Mesendoderm (in vitro differentiated cells): Measurements from ENCODE around the gene TUBGCP4. TPM values are rescaled to one million over a fixed set of nuclear protein-coding genes. Genes with fewer than 3 reads are reported as not detected.

ENCODE experiments used
- DNase-seq: peaks from one replicate; pipeline ENCODE4 v3.0.0; 2013
- H2AK5ac ChIP-seq: 2 replicates; pipeline ENCODE4 v1.6.1; 2013; ENCODE audit warnings: low read length, inconsistent platforms
- H2BK120ac ChIP-seq: 2 replicates; pipeline ENCODE4 v1.6.1; 2013; ENCODE audit warnings: low read depth, mild to moderate bottlenecking, low read length, moderate library complexity, mixed read lengths
- H2BK15ac ChIP-seq: replicated peaks from 2 replicates; pipeline ENCODE4 v1.6.1; 2013; ENCODE audit warnings: low read depth, mild to moderate bottlenecking, moderate library complexity
- H2BK5ac ChIP-seq: 2 replicates; pipeline ENCODE4 v1.6.1; 2013; ENCODE audit warnings: low read length, inconsistent platforms
- H3K18ac ChIP-seq: 2 replicates; pipeline ENCODE4 v1.6.1; 2013; ENCODE audit warnings: mild to moderate bottlenecking, low read length, mixed read lengths
- H3K23ac ChIP-seq: one replicate; pipeline ENCODE4 v1.6.1; 2013; ENCODE audit warnings: low read length
- H3K27ac ChIP-seq: 2 replicates; pipeline ENCODE4 v1.5.1; 2013; ENCODE audit warnings: low read depth, mild to moderate bottlenecking, inconsistent platforms, low read length, moderate library complexity
- H3K27me3 ChIP-seq: 2 replicates; pipeline ENCODE4 v1.6.1; 2013; ENCODE audit warnings: low read length, control low read depth, mild to moderate bottlenecking, inconsistent platforms; ENCODE audit not compliant: insufficient read depth, poor library complexity
- H3K36me3 ChIP-seq: 2 replicates; pipeline ENCODE4 v1.6.1; 2013; ENCODE audit warnings: low read length, inconsistent platforms; ENCODE audit not compliant: control insufficient read depth, insufficient read depth
- H3K4ac ChIP-seq: one replicate; pipeline ENCODE4 v1.6.1; 2013; ENCODE audit warnings: low read depth, mild to moderate bottlenecking, low read length, moderate library complexity
- H3K4me1 ChIP-seq: 2 replicates; pipeline ENCODE4 v1.6.1; 2013; ENCODE audit warnings: low read depth, low read length, inconsistent platforms; ENCODE audit not compliant: control insufficient read depth
- H3K4me2 ChIP-seq: 2 replicates; pipeline ENCODE4 v1.6.1; 2013; ENCODE audit warnings: low read length
- H3K4me3 ChIP-seq: 2 replicates; pipeline ENCODE4 v1.5.1; 2013; ENCODE audit warnings: mild to moderate bottlenecking, low read length
- H3K56ac ChIP-seq: one replicate; pipeline ENCODE4 v1.6.1; 2013; ENCODE audit warnings: low read length
- H3K79me1 ChIP-seq: 2 replicates; pipeline ENCODE4 v1.6.1; 2013; ENCODE audit warnings: low read length, inconsistent platforms
- H3K79me2 ChIP-seq: 2 replicates; pipeline ENCODE4 v1.6.1; 2013; ENCODE audit warnings: mild to moderate bottlenecking, low read length; ENCODE audit not compliant: control insufficient read depth, insufficient read depth
- H3K9ac ChIP-seq: 2 replicates; pipeline ENCODE4 v1.6.1; 2013; ENCODE audit warnings: low read length, inconsistent platforms
- H4K5ac ChIP-seq: one replicate; pipeline ENCODE4 v1.6.1; 2013; ENCODE audit warnings: low read length
- H4K8ac ChIP-seq: one replicate; pipeline ENCODE4 v1.6.1; 2013; ENCODE audit warnings: low read depth, mild to moderate bottlenecking, control low read depth, low read length, moderate library complexity
- WGBS: extraction: QIAGEN DNeasy Blood & Tissue Kit; methylation state at CpG from one replicate; pipeline ENCODE4 v1.1.7; 2013; ENCODE audit warnings: low lambda C conversion rate, missing lambda C conversion rate; ENCODE audit not compliant: insufficient coverage; ENCODE audit errors: extremely low coverage; 5-methylcytosine and 5-hydroxymethylcytosine counted together
- polyA plus RNA-seq, 2 experiments: library from polyadenylated mRNA; stranded (reverse); fragments of 200-250 nt; gene quantifications; one replicate each; pipeline ENCODE4 v1.2.3, GENCODE V29; 2013

TUBGCP4 gene
- 12.0 TPM for polyA plus RNA-seq (2013, experiment 1 of 2)
- polyA plus RNA-seq (2013, experiment 2 of 2) = 11.8 TPM

GRCh38 chr15:43370975-43371974 lies at the start of gene TUBGCP4, which contains the start of gene ZSCAN29:
TSS of gene TUBGCP4 (plus strand) at chr15:43371101. CDS start at chr15:43371355, 254 bp downstream.
TSS of gene ZSCAN29 (minus strand) at chr15:43371043. CDS start at chr15:43369913, 1,130 bp downstream.
- Histone ChIP-seq H3K4me3 (peak within 1 kb of the TSS; percentile 98), H2AK5ac (no peak within 1 kb of the TSS), H3K79me2 (peaks cover 19% of the 10 kb centered on the region), H2BK5ac (no peak within 1 kb of the TSS), H3K4ac (peak within 1 kb of the TSS; percentile 77), H3K18ac (peak within 1 kb of the TSS; percentile 88), H4K5ac (no peak within 1 kb of the TSS), H3K79me1 (peaks cover 22% of the 10 kb centered on the region), H3K27ac (peak within 1 kb of the TSS; percentile 77), H3K27me3 (no peaks in the 10 kb centered on the region), H2BK15ac (no peak within 1 kb of the TSS), H4K8ac (no peak within 1 kb of the TSS), H3K23ac (peak within 1 kb of the TSS; percentile 57), H3K56ac (peak within 1 kb of the TSS; percentile 95), H3K4me1 (peaks cover 6% of the 10 kb centered on the region), H2BK120ac (no peak within 1 kb of the TSS), H3K9ac (peak within 1 kb of the TSS; percentile 90), H3K4me2 (peak within 1 kb of the TSS; percentile 99), H3K36me3 (peaks cover 2% of the 10 kb centered on the region)
- peak; percentile 93 for DNase-seq
- WGBS = no CpG with 5 or more reads among the region's 66 CpGs

GRCh38 chr15:43325039-43325684 lies 45.7 kb upstream of the TUBGCP4 start:
- Histone ChIP-seq H3K79me1 (peaks cover 11% of the 10 kb centered on the region), H3K4ac (no peak overlapping the region), H3K4me1 (peaks cover 8% of the 10 kb centered on the region), H2BK5ac (no peak overlapping the region), H3K36me3 (no peaks in the 10 kb centered on the region), H3K27ac (no peak overlapping the region), H4K8ac (no peak overlapping the region), H4K5ac (no peak overlapping the region), H2BK15ac (no peak overlapping the region), H2BK120ac (no peak overlapping the region), H3K56ac (no peak overlapping the region), H3K4me3 (no peak overlapping the region), H3K79me2 (peaks cover 15% of the 10 kb centered on the region), H3K23ac (no peak overlapping the region), H3K18ac (no peak overlapping the region), H3K4me2 (no peak overlapping the region), H3K9ac (no peak overlapping the region), H3K27me3 (no peaks in the 10 kb centered on the region), H2AK5ac (no peak overlapping the region)
- DNase-seq = no peak
- no CpG with 5 or more reads among the region's 6 CpGs for WGBS

- Histone ChIP-seq H3K56ac (peak overlapping the region; percentile 95), H3K4me1 (peaks cover 10% of the 10 kb centered on the region), H2BK120ac (no peak overlapping the region), H3K79me2 (peaks cover 15% of the 10 kb centered on the region), H3K36me3 (no peaks in the 10 kb centered on the region), H2BK15ac (no peak overlapping the region), H3K4ac (peak overlapping the region; percentile 82), H2BK5ac (peak overlapping the region; percentile 49), H3K27ac (peak overlapping the region; percentile 90), H4K8ac (no peak overlapping the region), H3K4me2 (peak overlapping the region; percentile 85), H3K4me3 (peak overlapping the region; percentile 57), H4K5ac (no peak overlapping the region), H3K23ac (peak overlapping the region; percentile 51), H3K9ac (peak overlapping the region; percentile 88), H2AK5ac (no peak overlapping the region), H3K27me3 (no peaks in the 10 kb centered on the region), H3K18ac (peak overlapping the region; percentile 80), H3K79me1 (peaks cover 11% of the 10 kb centered on the region)
- DNase-seq = peak; percentile 70
- no CpG with 5 or more reads among the region's 38 CpGs for WGBS
Measured at GRCh38 chr15:43329217-43329959, 41.5 kb upstream of the TUBGCP4 start.

GRCh38 chr15:43329960-43330779 lies 40.7 kb upstream of the TUBGCP4 start, which contains the start of gene LCMT2:
TSS of gene LCMT2 (minus strand) at chr15:43330573. CDS start at chr15:43330489, 84 bp downstream.
- H3K27ac ChIP-seq = peak within 1 kb of the TSS; percentile 90
- WGBS = no CpG with 5 or more reads among the region's 86 CpGs

GRCh38 chr15:43330780-43331087 lies 40.2 kb upstream of the TUBGCP4 start:
- Histone ChIP-seq H3K4me3 (peak overlapping the region; percentile 87), H3K4me1 (peaks cover 10% of the 10 kb centered on the region), H3K4ac (no peak overlapping the region), H2AK5ac (no peak overlapping the region), H3K27me3 (no peaks in the 10 kb centered on the region), H3K9ac (peak overlapping the region; percentile 89), H3K23ac (peak overlapping the region; percentile 50), H4K8ac (no peak overlapping the region), H4K5ac (peak overlapping the region; percentile 29), H3K18ac (no peak overlapping the region), H3K56ac (peak overlapping the region; percentile 92), H2BK120ac (no peak overlapping the region), H2BK5ac (no peak overlapping the region), H2BK15ac (no peak overlapping the region), H3K4me2 (peak overlapping the region; percentile 73), H3K36me3 (no peaks in the 10 kb centered on the region), H3K79me2 (peaks cover 15% of the 10 kb centered on the region), H3K79me1 (peaks cover 11% of the 10 kb centered on the region), H3K27ac (no peak overlapping the region)
- DNase-seq = no peak
- no CpG with 5 or more reads among the region's 7 CpGs for WGBS

More at GRCh38 chr15:43329960-43330779, 40.7 kb upstream of the TUBGCP4 start, which contains the start of gene LCMT2:
- H3K4me1 ChIP-seq = peaks cover 10% of the 10 kb centered on the region
- DNase-seq = peak; percentile 99
- peak within 1 kb of the TSS; percentile 82 for H3K4ac ChIP-seq
- H3K23ac ChIP-seq = peak within 1 kb of the TSS; percentile 51
- no peak within 1 kb of the TSS for H4K8ac ChIP-seq
- H4K5ac ChIP-seq = peak within 1 kb of the TSS; percentile 29
- H3K4me3 ChIP-seq = peak within 1 kb of the TSS; percentile 87
- no peaks in the 10 kb centered on the region for H3K36me3 ChIP-seq
- H2BK120ac ChIP-seq = no peak within 1 kb of the TSS
- no peak within 1 kb of the TSS for H2AK5ac ChIP-seq
- peaks cover 15% of the 10 kb centered on the region for H3K79me2 ChIP-seq
- H3K56ac ChIP-seq = peak within 1 kb of the TSS; percentile 95
- H2BK5ac ChIP-seq = peak within 1 kb of the TSS; percentile 49
- H3K27me3 ChIP-seq = no peaks in the 10 kb centered on the region
- peak within 1 kb of the TSS; percentile 80 for H3K18ac ChIP-seq
- H2BK15ac ChIP-seq = no peak within 1 kb of the TSS
- peak within 1 kb of the TSS; percentile 85 for H3K4me2 ChIP-seq
- peaks cover 11% of the 10 kb centered on the region for H3K79me1 ChIP-seq
- peak within 1 kb of the TSS; percentile 89 for H3K9ac ChIP-seq
